HG03571 (cell line): ENCODE measurements around the gene ALDH3B2.
"Not testable (repeated sequence)": the region's sequence is repeated elsewhere in the genome, so short reads cannot be mapped to it uniquely, and the experiment has no call there.

Experiments
- ATAC-seq: cut with Tn5 transposase; IDR thresholded peaks from one replicate; pipeline ENCODE4 v1.9.1; 2021; ENCODE audit not compliant: unreplicated experiment

ALDH3B2 gene

DNA sequence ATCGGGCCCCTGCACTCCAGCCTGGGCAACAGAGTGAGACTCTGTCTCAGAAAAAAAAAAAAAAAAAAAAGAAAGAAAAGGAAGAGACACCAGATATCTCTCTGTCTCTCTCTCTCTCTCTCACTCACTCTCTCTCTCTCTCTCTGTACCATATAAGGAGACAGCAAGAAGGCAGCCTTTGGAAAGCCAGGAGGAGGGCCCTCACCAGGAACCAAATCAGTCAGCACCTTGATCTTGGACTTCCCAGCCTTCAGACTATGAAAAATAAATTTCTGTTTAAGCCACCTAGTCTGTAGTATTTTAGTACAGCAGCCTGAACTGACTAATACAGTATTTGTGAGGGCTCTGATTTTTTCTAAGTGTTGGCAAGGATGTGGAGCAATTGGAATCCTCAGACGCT, 13.6 kb upstream of the ALDH3B2 start:
- no peak for ATAC-seq

DNA sequence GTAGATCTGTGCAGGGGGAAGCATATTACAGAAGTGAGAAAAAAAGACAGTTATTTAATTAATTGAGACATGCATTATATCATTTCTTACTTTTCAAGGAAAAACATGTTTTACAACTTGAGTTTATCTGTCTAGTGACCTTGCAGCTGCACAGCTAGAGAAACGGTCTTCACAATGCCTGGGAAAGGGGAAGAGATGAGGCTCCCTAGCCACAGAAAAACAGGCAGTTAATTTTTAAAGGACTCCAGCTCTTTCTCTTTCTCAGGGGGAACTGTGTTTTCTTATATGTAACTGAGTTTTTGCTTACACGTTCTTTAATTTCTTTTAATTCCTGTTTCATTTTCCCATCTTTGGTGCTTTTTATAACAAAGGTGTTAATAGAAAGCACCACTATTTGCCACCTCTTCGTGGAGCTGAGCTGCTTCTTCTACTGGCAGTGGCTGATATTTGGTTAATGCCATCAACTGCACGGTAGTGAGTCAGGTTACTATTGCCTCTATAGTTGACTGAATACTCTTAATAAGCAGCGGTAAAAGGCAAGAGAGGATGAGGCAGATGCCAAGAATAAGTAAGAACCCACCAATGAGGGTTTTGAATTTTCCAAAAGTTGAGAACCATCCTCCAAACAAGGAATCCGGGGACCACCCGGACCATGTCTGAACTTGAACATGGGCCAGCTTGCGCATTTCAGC, 11.4 kb upstream of the ALDH3B2 start:
- not testable (repeated sequence) for ATAC-seq

DNA sequence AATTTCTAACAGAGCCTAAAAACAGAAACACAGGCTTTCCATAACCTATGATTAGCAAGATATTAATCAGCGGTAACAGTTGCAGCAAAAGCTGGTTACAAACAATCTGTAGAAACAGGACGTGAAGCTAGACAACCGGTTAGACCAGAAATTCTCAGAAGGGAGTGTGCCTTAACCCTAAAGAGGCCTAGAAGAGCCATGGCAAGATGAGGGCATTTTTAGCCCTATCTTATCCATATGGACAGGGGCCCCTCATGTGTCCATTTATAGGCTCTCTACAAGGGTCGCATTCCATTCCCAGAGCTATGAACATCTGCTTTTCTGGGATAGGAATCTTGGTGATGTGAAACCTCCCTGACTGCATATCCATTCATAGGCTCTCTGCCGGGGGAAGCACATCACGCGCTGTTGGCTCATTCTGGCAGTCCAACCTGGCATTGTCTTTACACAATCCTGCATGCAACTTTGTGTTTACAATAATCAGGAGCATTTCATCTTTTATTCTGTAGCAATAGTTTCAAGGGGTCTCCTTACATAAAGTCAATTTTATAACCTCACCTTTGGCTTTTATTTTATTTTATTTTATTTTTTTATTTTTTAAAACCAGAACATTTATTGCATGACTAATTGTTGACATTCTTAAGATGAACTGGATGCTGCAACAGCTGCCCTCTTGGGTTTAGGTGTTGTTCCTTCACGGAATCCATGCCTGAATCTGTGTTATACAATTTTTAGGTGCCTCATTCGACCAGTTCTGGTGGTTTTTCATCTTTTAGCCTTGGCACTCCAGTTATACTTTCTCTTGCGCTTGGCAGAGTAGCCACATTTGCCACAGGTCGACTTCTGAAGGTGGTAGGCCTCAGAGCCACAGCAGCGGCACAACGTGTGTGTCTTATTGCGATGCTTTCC, 8.0 kb upstream of the ALDH3B2 start:
- not testable (repeated sequence) for ATAC-seq

DNA sequence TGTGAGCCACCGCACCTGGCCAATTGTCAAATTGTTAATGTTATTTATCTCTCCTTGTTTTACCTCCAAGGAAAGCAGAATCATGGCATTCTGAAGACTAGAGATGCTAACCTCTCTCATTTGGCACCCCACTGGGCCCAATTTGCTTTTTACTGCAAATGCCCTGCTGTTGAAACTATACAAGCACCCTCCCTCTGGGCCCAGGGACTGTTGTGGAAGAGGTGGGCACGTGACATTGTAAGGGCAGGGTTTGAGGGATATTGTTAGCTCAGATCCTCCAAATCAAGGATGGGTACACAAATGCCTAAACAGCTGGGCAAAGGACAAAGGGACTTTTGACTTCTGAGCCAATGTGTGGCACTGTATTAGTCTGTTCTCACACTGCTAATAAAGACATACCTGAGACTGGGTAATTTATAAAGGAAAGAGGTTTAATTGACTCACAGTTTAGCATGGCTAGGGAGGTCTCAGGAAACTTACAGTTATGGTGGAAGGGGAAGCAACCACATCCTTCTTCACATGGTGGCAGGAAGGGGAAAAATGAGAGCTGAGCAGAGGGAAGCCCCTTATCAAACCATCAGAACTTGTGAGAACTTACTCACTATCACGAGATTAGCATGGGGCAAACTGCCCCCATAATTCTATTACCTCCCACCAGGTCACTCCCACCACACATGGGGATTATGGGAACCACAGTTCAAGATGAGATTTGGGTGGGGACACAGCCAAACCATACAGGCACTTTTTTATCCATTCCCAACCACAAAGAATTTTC, 6.5 kb upstream of the ALDH3B2 start:
- no peak for ATAC-seq

DNA sequence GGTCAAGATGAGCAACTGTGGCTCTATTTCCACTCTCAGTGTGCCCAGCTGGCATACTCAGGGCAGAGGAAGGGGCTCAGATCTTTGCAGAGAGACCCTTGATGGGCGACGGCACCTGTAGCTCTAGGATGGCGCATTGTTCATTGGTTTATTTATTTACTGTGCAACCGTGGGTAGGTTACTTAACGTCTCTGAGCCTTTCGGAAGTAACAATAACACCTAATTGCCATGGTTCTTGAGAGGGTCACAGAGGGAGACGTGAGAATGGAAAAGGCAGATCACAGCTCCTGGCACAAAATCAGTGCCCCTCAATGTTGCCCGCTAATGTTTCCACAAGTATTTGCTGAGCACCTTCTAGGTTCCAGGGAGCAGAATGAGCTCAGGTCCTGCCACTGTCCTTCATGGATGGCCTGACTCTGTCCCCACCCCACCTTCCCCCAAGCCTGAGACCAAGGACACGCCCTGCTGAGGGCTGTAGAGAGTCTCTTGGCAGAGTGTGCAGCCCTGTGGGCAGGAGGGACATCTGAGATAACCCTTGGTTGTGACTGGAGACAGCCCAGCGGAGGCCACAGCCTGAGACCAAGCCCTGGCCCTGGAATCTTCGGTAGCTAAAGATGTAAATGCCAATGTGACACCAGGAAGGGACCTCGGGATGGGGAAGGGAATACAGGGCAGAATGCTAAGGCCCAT, 780 bp upstream of the ALDH3B2 start:
- ATAC-seq: no peak

DNA sequence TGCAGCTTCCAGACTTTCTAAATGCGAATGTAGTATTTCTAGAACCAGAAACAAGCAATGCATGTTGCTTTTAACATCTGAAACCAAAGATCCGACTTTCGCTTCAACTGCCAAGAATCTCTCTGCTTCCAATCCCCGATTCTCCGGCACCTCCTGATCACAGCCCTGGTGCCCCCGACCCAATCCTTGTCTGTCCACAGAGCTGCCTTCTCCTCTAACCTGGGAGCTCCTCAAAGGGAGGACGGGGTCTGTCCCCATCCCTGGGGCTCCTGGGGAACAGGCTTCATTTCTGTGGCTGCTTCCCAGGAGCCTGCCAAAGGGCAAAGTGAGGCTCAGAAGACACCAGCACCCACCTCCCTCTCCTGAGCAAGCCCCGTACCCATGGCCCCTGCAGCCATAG, 521 bp downstream of the ALDH3B2 start:
- no peak for ATAC-seq

DNA sequence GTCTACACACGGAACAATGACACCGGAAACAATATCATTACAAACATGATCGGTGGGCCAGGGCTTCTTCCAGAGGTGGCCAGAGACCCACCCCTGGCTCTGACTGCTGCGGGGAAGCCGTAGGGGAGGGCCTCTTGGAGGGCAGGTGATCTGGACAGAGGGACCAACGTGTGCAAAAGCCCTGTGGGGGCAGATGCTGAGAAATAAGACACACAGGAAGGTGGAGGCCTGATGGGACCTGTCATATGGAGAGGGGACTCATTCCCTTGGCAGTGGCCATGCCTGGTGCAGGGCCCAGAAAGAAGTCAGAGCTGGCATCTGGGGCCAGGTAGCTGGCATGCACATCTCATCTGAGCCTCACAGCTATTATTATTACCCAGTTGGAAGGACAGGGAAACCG, 1.1 kb downstream of the ALDH3B2 start:
- no peak for ATAC-seq

DNA sequence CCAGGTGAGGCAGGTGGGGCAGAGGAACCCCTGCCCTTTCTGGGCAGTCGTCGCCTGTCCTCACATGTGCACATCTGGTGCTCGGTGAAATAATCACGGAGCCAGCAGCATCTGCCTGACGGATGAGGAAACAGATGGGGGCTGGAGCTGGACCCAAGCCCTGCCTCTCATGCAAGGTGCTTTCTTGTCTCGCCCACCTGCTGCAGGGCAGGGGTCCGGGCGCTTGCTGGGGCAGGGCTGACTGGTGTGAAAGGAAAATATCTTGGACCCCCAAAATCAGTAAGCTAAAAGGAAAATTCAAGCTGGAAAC, 3.3 kb downstream of the ALDH3B2 start:
- ATAC-seq: no peak

DNA sequence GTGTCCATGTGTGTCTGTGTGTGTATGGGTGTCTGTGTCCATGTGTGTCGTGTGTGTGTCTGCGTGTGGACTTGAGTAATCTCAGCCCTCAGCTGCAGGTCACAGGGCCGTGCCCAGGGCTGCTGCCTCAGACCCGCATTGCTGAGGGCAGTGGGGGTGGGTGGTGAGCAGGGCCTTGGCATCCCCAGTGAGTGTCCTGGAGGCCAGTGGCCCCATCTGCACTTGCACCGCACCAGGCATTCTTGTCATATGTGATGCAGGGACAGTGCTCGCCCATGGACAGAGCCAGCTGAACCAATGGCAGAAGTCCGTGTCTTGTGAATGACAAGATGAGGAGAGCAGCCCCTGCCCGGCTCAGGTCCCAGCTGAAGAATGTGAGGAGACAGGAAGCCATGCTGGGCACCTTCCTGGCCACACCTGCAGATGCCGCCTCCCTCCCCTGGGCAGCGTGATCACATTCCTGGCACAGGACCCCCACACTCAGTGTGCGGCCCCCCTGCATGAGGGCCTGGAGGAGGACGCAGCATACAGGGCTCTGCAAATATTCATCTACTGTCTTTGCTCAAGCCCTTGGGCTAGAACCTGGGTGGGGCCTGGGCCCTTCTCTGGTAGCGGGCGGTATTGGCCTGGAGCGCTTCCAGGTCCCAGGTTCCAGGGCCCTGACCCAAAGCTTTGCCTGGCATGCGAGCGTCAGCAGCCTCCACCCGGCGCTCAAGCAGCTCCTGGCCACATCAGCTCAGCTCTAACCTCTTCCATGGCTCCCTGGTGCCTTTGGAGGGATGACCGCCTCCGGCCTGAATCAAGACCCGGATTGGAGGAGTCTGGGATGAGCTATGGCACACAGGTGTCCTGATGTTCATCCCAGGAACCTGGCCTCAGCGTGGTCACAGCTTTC, 3.9 kb downstream of the ALDH3B2 start:
- ATAC-seq: no peak

DNA sequence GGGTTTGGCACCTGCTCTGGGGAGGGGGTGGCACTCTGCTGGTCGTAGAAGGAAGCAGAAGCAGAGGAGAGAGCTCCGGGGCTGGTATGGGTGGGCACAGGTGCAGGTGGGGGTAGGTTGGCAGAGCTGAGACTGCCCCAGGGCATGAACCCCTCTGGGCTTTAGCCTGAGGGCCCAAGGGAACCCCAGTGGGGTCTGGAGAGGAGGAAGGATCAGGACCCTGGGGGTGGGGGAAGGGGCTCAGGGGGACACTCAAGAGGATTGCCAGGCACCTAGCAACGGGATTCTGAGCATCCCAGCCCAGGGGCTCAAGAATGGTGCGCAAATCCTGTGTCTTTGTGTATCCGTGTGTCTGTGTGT, 6.3 kb downstream of the ALDH3B2 start:
- ATAC-seq: no peak

DNA sequence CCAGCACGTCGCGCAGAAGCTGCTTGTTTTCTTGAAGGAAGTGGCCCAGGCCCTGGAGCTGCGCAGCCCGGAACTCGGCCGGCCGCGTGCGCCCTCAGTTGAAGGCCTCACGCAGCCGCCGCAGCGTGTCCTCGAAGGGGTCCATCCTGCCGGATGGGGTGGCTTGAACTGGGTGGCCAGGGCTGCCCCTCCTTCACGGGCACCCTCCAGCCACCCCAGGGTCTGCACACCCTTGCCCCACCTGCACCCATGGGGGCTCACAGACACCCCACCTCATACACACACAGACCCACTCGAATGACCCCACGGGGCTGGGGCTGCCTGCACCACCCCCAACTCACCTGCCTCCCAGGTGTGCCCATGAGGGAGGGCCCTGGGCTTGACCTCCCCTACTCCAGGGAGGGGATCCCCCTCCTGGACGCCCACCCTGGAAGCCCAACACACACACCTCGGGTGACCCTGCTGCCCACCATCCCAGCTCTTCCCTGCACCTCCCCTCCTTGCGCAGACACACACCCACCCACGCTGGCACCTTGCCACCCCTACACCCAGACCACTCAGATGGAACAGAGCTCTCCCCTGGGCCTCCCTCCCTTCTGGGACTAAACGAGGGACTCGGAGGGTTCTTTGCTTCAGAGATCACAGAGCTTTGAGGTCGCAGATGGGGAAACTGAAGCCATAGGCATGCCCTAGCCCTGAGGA, 6.8 kb downstream of the ALDH3B2 start:
- ATAC-seq: no peak

DNA sequence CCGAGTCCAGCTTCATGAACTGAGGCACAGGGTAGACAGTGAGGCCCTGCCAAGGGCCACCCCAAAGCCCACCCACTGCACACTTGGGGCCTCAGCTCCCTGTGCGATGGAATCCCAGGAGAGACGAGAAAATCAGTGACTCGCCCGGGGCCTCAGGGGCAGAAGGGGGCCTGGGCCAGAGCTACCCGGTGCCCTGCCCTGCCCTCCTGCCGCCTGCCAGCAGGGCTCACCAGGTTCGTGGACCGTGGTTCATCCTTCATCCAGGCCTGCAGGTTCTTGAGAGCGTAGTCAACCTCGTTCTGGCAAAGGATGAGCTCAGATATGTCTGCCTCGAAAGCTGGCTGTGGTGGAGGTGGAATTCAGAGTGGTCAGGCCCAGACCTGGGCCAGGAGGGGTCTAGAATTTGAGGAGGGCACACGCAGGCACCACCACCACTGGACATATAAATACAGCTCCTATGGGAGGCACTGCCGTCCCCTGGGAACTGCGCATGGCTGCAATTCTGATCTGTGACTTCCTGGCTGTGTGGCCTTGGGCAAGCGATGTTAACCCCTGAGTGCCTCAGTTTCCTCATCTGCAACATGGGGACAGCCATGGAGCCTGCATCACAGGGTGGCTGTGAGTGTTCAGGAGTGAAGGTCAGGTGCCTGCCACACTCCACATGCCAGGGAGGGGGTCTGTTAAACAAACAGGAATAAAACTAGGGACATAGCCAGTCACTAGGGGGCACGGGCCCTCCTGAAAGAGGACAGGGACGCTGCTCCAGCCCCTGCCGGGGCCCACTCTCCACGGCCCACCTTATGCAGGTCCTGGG, 7.5 kb downstream of the ALDH3B2 start:
- no peak for ATAC-seq

DNA sequence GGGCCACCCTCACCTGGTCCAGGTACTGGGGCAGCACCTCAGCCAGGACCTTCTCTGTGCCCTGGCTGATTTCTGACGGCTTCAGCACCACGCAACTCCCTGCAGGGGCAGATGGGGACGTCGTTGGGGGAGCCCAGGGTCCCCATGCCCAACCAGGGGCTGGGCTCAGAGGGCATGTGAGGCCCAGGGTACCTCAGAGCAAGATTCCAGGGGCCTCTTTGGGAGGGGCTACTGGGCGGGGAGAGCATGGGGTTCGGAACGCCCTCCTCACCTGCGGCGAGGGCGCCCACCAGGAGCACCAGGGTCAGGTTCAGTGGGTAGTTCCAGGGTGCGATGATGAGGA, 8.1 kb downstream of the ALDH3B2 start:
- no peak for ATAC-seq

DNA sequence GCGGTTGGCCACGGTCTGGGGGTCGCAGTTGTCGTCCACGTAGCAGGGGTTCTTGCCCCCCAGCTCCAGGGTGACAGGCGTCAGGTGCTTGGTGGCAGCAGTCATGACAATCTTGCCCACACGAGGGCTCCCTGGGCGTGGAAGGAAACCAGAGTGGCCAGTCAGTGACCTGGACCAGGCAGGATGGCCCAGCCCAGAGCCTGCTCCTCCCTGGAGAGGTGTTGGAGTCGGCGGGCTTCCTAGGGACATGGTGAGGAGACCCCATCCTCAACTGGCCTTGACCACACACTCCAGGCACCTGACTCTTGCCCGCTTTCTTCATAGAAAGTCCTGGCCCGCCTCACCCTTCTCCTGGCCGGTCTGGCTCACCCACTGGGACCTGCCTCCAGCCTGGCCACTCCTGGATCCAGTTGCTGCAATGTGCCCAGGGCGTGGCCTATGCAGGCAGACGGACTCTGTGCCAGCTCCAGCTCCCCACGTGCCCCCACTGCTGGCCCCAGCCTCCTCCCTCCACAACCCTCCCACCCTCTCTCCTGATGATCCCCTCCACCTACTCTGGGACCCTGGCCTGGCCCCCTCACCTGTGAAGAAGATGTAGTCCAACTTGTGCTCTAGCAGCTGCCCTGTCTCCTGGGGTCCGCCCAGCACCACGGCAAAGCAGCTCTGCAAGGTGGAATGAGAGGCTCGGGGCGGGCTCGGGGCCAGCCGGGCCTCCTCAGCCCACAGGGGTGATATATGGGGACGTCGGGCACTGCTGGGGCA, 8.7 kb downstream of the ALDH3B2 start:
- ATAC-seq: no peak

DNA sequence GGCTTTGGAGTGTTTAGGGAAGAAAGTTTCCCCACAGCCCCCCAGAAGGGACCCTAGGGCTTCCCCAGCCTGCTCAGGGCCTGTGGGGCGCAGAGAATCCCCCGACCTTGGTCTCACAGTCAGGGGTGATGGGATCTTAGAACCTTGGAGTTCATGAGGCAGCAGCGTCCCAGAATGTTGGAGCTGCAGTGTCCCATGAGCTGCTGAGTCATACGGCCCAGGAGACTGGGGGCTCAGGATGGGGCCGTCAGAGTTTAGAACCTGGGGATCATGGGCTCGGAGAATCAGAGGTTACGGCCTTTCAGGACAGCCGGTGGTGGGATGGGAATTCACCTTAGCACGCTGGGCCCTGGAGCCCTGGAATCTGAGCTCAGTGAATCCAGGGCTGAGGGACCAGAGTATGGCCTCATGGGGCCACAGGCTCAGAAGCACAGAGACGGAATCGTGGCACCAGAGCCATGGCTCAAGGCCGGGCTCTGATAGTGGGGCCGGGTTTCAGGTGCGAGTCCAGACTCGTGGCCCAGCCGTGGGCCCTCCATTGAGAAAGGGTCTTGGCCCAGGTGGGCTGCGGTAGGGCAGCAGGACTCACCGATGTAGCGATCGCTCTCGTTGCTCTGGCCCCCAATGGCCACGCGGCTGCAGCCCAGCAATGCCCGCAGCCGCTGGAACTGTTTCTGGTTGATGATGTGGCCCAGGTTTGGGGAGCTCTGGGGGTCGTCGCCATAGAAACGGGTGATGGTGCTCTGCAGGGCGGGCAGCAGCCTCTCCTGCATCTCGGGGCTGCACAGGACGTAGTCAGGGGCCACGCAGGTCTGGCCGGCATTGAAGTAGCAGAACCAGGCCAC, 9.5 kb downstream of the ALDH3B2 start:
- ATAC-seq: no peak

DNA sequence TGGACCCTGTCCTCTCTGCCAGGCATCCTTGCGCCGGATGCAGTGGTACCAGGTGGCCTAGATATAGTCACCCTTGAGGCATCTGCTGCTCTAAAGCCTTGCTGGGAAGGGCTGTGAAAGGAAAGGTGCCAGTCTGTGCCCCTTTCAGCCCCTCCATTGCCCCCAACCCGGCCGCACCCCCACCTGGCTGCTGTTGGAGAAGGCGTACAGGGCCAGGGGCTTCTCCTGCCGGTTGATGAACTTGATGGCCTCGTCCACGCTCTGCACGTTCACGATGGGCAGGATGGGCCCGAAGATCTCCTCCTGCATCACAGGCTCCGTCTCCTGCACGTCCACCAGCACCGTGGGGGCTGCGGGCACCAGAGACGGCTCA, 10.2 kb downstream of the ALDH3B2 start:
- ATAC-seq: no peak

DNA sequence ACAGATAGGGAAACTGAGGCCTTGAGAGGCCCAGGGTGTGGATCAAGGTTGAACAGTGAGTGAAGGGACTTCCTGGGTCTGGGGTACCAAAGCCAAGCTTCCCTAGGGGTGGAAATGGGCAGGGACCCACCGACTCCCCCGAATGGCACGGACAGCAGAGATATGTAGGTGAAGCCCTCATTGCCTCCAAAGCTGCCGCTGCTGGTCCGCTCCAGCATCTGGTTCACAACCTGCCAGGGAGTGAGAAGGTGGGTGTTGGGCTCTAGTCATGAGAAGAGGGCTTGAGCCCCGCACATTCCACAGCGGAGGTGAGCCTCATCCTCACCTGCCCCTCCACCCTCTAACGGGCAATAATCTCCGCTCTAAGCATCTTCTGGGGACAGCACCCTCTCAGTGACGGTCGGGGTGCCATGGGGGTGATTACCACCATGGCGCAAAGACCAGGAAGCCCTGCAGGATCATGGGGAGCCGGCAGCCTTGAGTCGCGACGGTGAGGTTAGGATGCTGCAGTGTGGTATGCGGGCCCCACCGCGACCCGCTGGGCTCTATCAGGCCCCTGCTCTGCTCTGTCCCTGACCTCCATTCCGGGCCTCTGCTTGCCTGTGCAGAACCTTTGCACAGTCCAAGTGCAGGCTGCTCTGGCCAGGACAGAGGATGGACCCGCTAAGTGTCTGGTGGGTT, 10.8 kb downstream of the ALDH3B2 start:
- no peak for ATAC-seq
